Measurements from ENCODE around the gene HAGHL. TPM values are rescaled to one million over a fixed set of nuclear protein-coding genes. Genes with fewer than 3 reads are reported as not detected.

The HAGHL gene
- total RNA-seq, 2 experiments from 2014 or later = 5.0 to 5.7 TPM

DNA sequence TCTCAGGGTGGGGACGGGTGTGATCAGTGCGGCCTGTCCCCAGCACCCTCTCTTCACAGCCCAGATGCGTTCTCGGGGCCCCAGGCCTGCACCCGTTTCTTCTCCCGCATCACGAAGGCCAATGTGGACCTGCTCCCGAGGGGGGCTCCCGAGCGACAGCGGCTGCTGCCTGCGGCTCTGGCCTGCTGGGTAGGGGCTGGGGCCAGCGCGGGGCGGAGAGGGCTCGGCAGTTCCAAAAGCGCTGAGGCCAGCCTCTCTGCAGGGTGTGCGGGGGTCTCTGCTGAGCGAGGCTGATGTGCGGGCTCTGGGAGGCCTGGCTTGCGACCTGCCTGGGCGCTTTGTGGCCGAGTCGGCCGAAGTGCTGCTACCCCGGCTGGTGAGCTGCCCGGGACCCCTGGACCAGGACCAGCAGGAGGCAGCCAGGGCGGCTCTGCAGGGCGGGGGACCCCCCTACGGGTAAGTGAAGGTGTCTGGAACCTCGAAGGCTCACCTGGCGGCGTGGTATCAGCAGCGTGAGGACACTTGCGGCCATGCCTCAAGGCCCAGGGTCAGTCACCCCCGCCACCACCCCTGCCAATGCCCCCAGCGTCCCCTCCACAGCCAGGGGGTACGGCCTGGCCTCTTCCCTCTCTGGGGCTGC lies 38.1 kb downstream of the HAGHL start:
- no peaks in the 10 kb centered on the region for H3K36me3 Mint-ChIP-seq (ENCODE audit: low read depth)
- DNase-seq = no peak
- H3K9me3 Mint-ChIP-seq = no peaks in the 10 kb centered on the region
- no peak overlapping the region for H3K4me3 Mint-ChIP-seq
- H3K4me1 Mint-ChIP-seq = no peaks in the 10 kb centered on the region
- ChIA-PET CTCF (no interaction called here), POLR2A (no interaction called here)
- no peaks in the 10 kb centered on the region for H3K27me3 Mint-ChIP-seq
- no peak overlapping the region for H3K27ac Mint-ChIP-seq

DNA sequence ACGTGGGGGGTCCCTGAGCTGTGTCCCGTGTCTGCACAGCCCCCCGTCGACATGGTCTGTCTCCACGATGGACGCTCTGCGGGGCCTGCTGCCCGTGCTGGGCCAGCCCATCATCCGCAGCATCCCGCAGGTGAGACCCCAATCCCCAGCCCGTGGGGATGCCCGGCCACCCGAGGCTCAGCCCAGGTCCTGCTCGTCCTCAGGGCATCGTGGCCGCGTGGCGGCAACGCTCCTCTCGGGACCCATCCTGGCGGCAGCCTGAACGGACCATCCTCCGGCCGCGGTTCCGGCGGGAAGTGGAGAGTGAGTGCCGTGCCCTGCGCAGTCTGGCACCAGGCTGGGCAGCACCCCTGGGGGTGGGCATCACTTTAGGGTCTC lies 38.6 kb downstream of the HAGHL start:
- ChIA-PET POLR2A (no interaction called here), CTCF (interaction anchor here (1.4 kb wide), 1 partner anchor 19 kb away, joined by 5 read pairs; no protein-coding TSS in a partner anchor)
- no peaks in the 10 kb centered on the region for H3K36me3 Mint-ChIP-seq (ENCODE audit: low read depth)
- DNase-seq = no peak
- H3K9me3 Mint-ChIP-seq = no peaks in the 10 kb centered on the region
- no peaks in the 10 kb centered on the region for H3K27me3 Mint-ChIP-seq
- H3K27ac Mint-ChIP-seq = no peak overlapping the region
- H3K4me1 Mint-ChIP-seq = no peaks in the 10 kb centered on the region
- H3K4me3 Mint-ChIP-seq = no peak overlapping the region

DNA sequence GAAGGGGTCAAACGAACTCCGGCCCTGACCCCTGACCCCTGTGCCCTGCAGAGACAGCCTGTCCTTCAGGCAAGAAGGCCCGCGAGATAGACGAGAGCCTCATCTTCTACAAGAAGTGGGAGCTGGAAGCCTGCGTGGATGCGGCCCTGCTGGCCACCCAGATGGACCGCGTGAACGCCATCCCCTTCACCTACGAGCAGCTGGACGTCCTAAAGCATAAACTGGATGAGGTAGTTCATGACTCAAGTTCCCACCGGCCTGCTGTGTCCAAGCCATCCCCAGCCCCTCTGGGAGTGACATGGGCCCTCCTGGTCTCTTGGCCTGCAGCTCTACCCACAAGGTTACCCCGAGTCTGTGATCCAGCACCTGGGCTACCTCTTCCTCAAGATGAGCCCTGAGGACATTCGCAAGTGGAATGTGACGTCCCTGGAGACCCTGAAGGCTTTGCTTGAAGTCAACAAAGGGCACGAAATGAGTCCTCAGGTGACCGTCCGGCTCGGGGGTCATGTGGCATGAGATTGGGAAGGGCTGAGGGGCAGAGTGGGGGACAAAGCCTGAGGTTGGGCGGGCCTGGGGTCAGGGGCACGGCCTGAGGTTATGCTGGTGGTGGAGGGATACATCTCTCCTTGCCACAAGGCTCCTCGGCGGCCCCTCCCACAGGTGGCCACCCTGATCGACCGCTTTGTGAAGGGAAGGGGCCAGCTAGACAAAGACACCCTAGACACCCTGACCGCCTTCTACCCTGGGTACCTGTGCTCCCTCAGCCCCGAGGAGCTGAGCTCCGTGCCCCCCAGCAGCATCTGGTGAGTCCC lies 39.3 kb downstream of the HAGHL start:
- no peaks in the 10 kb centered on the region for H3K4me1 Mint-ChIP-seq
- POLR2A ChIA-PET = no interaction called here

DNA sequence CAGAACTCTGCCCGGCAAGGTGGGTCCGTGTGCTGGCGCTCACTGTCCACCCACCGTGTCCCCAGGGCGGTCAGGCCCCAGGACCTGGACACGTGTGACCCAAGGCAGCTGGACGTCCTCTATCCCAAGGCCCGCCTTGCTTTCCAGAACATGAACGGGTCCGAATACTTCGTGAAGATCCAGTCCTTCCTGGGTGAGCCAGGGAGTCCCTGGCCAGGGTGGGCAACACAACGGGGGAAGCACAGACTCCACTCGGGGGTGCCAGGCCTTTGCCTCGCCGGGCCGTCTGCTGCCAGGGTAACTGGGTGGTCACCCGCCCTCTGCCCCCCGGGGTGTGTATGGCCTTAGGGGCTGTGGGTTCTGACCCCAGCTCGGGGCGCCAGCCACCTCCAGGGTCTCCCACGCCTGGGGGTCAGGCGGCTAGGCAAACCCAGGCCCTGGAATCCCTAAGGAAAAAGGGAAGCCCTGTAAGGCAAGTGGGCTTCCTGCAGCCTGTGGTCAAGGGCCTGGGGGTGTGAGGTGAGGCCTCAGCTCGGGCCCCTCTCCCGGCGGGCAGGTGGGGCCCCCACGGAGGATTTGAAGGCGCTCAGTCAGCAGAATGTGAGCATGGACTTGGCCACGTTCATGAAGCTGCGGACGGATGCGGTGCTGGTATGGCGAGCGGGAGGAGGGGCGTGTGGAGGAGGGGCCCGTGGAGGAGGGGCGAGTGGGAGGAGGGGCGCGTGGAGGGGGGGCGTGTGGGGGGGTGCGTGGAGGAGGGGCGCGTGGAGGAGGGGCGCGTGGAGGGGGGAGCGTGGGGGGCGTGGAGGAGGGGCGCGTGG lies 40.1 kb downstream of the HAGHL start:
- Mint-ChIP-seq H3K27me3 (no peaks in the 10 kb centered on the region), H3K36me3 (ENCODE audit: low read depth) (no peaks in the 10 kb centered on the region), H3K27ac (no peak overlapping the region), H3K9me3 (no peaks in the 10 kb centered on the region), H3K4me3 (no peak overlapping the region), H3K4me1 (no peaks in the 10 kb centered on the region)
- ChIA-PET CTCF (interaction anchor here (1.1 to 1.4 kb wide), 2 partner anchors 9 to 17 kb away, joined by 3 to 5 read pairs; no protein-coding TSS in a partner anchor), POLR2A (no interaction called here)
- DNase-seq = no peak

More for the DNA sequence above, 39.3 kb downstream of the HAGHL start:
- Mint-ChIP-seq H3K27ac (no peak overlapping the region), H3K9me3 (no peaks in the 10 kb centered on the region), H3K27me3 (no peaks in the 10 kb centered on the region), H3K4me3 (no peak overlapping the region), H3K36me3 (ENCODE audit: low read depth) (no peaks in the 10 kb centered on the region)
- DNase-seq = no peak
- CTCF ChIA-PET = interaction anchor here (1.1 to 1.4 kb wide), 2 partner anchors 10 to 18 kb away, joined by 3 to 5 read pairs; no protein-coding TSS in a partner anchor

DNA sequence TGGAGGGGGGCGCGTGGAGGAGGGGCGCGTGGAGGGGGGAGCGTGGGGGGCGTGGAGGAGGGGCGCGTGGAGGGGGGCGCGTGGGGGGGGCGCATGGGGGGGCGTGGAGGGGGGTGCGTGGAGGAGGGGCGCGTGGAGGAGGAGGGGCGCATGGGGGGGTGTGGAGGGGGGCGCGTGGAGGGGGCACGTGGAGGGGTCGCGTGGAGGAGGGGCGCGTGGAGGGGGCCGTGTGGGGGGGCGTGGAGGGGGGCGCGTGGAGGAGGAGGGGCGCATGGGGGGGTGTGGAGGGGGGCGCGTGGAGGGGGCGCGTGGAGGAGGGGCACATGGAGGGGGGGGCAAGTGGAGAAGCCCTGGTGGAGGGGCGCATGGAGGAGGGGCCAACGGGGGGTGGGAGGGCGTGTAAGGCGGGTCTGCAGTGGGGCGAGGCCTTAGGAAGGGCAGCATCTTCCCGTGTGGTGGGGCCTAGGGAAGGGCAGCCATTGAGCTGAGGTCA lies 40.9 kb downstream of the HAGHL start:
- ChIA-PET POLR2A (no interaction called here), CTCF (no interaction called here)
- H3K9me3 Mint-ChIP-seq = no peaks in the 10 kb centered on the region
- no peaks in the 10 kb centered on the region for H3K27me3 Mint-ChIP-seq
- H3K4me3 Mint-ChIP-seq = no peak overlapping the region
- no peaks in the 10 kb centered on the region for H3K4me1 Mint-ChIP-seq
- no peak for DNase-seq
- H3K36me3 Mint-ChIP-seq (ENCODE audit: low read depth) = no peaks in the 10 kb centered on the region
- no peak overlapping the region for H3K27ac Mint-ChIP-seq

DNA sequence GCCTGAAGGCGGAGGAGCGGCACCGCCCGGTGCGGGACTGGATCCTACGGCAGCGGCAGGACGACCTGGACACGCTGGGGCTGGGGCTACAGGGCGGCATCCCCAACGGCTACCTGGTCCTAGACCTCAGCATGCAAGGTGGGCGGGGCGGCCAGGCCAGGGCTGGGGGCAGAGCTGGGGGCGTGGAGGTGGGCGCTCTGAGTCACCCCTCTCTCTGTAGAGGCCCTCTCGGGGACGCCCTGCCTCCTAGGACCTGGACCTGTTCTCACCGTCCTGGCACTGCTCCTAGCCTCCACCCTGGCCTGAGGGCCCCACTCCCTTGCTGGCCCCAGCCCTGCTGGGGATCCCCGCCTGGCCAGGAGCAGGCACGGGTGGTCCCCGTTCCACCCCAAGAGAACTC lies 41.5 kb downstream of the HAGHL start:
- Mint-ChIP-seq H3K4me3 (no peak overlapping the region), H3K36me3 (ENCODE audit: low read depth) (no peaks in the 10 kb centered on the region), H3K27me3 (no peaks in the 10 kb centered on the region), H3K4me1 (no peaks in the 10 kb centered on the region), H3K27ac (no peak overlapping the region), H3K9me3 (no peaks in the 10 kb centered on the region)
- CTCF ChIA-PET = no interaction called here
- POLR2A ChIA-PET = no interaction called here
- DNase-seq = no peak

DNA sequence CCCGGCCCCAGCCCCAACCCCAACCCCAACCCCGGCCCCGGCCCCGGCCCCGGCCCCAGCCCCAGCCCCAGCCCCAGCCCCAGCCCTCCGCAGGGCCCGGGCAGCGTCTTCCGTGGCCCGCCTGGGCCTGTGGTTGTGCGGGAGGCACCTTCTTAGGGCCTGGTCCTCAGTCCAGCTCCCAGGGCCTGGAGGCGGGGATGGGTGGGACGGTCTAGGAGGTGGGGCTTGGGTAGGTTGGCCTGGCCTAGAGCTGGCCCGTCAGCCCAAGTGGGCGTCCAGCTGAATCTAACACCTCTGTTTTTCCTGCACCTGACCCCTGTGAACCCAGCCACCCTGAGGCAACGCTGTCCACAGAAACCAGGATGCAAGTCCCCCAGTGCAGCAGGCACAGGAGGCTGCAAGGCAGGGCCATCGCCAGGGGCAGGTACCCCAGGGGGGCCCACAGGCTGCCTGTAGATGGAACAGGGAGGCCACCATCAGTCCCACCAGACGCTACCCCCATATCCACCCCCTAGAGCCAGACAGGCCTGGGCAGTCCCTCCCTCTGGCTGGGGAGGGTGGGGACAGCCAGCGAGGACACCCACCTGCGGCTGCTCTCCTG lies 42.4 kb downstream of the HAGHL start:
- no peaks in the 10 kb centered on the region for H3K4me1 Mint-ChIP-seq
- DNase-seq = no peak
- POLR2A ChIA-PET = no interaction called here
- H3K27me3 Mint-ChIP-seq = no peaks in the 10 kb centered on the region
- CTCF ChIA-PET = no interaction called here
- H3K27ac Mint-ChIP-seq = no peak overlapping the region
- no peaks in the 10 kb centered on the region for H3K36me3 Mint-ChIP-seq (ENCODE audit: low read depth)
- no peaks in the 10 kb centered on the region for H3K9me3 Mint-ChIP-seq
- H3K4me3 Mint-ChIP-seq = no peak overlapping the region

DNA sequence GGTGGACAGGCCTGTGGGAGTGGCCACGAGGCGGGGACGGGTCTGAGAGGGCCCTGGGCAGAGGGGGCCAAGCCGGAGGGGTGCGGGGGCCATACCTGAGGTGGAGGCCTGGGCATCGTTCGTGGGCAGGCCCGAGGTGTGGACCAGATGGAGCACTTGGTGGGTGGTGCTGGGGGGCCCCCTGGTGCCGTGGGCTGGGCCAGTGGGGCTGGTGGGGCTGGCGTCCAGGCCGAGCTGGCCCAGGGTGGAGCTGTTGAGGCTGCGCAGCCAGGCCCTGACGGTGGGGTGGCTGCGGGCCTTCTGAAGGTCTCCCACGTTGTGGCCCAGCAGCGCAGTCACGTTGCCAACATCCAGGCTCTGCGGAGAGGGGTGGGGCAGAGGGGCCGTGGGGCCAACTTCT lies 43.0 kb downstream of the HAGHL start:
- ChIA-PET CTCF (no interaction called here), POLR2A (no interaction called here)
- Mint-ChIP-seq H3K27me3 (no peaks in the 10 kb centered on the region), H3K36me3 (ENCODE audit: low read depth) (no peaks in the 10 kb centered on the region), H3K27ac (no peak overlapping the region), H3K4me1 (no peaks in the 10 kb centered on the region), H3K4me3 (no peak overlapping the region), H3K9me3 (no peaks in the 10 kb centered on the region)
- DNase-seq = no peak

DNA sequence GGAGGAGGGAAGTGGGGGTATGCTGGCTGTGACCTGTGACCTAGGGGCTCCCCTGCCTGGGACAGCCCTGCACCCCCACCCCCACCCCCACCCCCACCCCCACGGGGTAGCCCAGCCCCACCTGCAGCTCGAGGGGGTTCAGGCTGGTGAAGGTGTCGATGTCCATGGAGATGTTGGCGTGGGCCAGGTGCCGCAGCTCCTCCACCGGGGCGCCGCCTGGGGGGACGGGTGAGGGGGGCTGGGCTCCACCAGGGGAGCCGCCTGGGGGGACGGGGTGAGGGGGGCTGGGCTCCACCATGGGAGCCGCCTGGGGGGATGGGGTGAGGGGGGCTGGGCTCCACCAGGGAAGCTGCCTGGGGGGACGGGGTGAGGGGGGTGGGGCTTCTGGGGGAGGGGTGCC lies 43.5 kb downstream of the HAGHL start:
- no peaks in the 10 kb centered on the region for H3K9me3 Mint-ChIP-seq
- no peaks in the 10 kb centered on the region for H3K36me3 Mint-ChIP-seq (ENCODE audit: low read depth)
- ChIA-PET CTCF (no interaction called here), POLR2A (no interaction called here)
- H3K4me3 Mint-ChIP-seq = no peak overlapping the region
- H3K27ac Mint-ChIP-seq = no peak overlapping the region
- no peaks in the 10 kb centered on the region for H3K4me1 Mint-ChIP-seq
- H3K27me3 Mint-ChIP-seq = no peaks in the 10 kb centered on the region
- no peak for DNase-seq

DNA sequence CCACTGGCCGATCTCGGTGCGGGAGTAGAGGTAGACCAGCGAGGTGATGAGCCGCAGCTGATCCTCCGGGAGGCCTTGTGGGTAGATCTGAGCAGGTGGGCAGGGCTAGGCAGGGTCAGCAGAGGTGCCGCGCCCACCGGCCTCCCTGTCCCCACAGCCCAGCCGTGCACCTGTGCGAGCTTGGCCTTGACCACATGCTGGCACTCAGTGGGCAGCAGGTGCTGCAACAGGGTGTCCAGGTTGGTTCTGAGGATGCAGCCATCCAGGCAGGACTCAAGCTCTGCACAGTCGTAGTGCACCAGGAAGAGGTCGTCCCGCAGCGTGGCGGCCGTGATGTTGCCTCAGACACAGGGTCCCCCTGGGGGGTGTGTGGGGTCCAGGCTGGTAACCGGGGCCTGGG lies 46.1 kb downstream of the HAGHL start:
- no peak for DNase-seq
- Mint-ChIP-seq H3K36me3 (ENCODE audit: low read depth) (no peaks in the 10 kb centered on the region), H3K9me3 (no peaks in the 10 kb centered on the region), H3K27me3 (peaks cover 4% of the 10 kb centered on the region), H3K27ac (no peak overlapping the region), H3K4me1 (no peaks in the 10 kb centered on the region), H3K4me3 (no peak overlapping the region)
- POLR2A ChIA-PET = no interaction called here
- CTCF ChIA-PET = no interaction called here

DNA sequence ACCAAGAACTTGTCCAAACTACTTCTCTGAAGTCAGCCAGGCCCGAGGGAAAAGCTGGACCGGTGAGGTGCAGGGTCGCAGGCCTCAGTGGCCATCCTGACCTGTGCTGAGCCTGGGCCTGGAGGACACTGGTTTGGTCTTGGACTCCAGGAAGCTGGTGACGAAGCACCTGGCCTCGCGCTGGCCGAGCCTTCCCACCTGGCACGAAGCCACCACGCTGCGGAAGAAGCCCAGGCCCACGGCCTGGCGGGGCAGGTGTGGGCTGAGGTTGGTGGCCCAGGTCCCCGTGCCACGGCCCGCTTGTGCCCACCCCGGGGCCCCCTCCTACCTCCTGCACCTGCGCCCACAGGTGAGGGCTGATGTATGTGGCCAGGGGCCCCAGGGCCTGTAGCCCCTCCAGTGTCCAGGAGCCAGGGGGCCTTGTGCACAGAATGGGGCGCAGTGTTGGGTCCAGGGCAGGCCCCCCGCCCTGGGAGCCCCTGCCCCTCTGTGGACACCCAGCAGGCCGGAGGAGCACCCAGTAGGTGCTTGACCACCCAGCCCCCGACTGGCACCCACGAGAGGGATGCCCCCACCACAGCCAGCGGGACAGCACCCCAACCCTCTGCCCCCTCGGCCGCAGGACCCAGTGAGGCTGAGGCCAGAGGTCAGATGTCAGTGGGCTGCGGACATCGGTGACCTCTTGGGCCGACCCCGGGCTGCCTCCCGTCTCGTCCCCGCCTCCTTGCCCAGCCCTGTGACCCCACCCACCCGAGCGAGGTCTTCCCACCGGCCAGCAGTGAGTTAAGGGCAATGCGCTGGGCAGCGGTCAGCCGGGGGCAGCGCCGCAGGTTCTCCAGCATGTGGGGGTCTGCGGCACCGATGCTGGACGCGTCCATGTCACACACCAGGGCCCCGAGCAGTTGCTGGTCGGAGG lies 47.4 kb downstream of the HAGHL start:
- no peaks in the 10 kb centered on the region for H3K4me1 Mint-ChIP-seq

DNA sequence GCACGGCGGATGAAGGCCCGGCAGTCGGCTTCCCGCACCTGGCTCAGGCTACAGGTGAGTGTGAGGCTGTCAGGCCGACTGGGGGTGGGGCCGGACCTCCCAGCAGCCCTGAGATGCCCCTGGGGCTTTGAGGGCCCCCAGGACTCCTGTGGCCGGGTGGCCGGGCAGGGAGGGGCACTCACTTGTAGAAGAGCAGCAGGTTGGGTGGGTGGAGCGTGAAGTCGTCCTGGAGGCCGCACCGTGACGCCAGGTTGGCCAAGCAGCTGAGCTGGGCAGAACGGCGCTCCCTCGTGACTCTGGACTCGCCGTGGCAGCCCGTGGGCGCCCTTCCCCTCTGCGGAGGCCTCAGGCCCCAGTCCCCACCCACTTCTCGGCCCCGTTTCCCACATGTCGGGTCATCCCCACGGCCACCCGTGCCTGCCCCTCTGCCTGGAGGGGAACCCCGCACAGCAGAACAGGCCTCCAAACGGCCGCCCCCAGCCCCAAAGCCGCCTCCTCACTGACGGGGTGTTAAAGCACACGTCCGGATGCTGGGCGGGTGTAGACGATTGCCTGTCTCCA lies 48.4 kb downstream of the HAGHL start:
- H3K9me3 Mint-ChIP-seq = no peaks in the 10 kb centered on the region
- POLR2A ChIA-PET = no interaction called here
- H3K27ac Mint-ChIP-seq = no peak overlapping the region
- H3K4me3 Mint-ChIP-seq = no peak overlapping the region
- DNase-seq = no peak
- CTCF ChIA-PET = no interaction called here
- peaks cover 4% of the 10 kb centered on the region for H3K27me3 Mint-ChIP-seq
- H3K36me3 Mint-ChIP-seq (ENCODE audit: low read depth) = no peaks in the 10 kb centered on the region
- no peaks in the 10 kb centered on the region for H3K4me1 Mint-ChIP-seq

More for the DNA sequence above, 47.4 kb downstream of the HAGHL start:
- H3K36me3 Mint-ChIP-seq (ENCODE audit: low read depth) = no peaks in the 10 kb centered on the region
- H3K27ac Mint-ChIP-seq = no peak overlapping the region
- no peak for DNase-seq
- ChIA-PET POLR2A (no interaction called here), CTCF (no interaction called here)
- H3K4me3 Mint-ChIP-seq = no peak overlapping the region
- no peaks in the 10 kb centered on the region for H3K9me3 Mint-ChIP-seq
- H3K27me3 Mint-ChIP-seq = peaks cover 4% of the 10 kb centered on the region
